ENCODE measurements around the gene APLF. TPM values are rescaled to one million over a fixed set of nuclear protein-coding genes. Genes with fewer than 3 reads are reported as not detected.
A peak's percentile ranks its signal among the peaks of the same experiment; 100 is the strongest.
"Not testable (repeated sequence)": the region's sequence is repeated elsewhere in the genome, so short reads cannot be mapped to it uniquely, and the experiment has no call there.

APLF gene
- total RNA-seq, 2 donors from 2014 or later: 1.3 to 3.4 TPM

DNA sequence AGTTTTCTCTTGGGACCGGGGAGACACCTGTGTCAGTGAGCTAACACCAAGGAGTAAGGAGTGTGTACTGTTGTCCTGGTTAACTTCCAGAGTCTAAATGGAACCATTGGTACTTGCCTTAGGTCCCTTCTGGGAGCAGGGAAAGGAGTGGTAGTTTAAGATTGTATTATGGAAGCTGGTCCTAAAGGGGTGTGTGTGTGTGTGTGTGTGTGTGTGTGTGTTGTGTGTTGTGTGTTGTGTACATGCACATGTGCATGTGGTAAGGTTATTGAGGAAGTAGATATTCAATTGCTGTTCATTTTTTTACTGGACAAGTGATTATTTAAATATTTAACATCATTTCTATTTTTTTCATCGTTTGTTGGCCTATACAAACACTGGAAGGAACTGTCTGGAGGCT is 1.4 kb downstream of the APLF start:
- DNase-seq: no peak
- intact Hi-C loops (cut with DNase I, micrococcal nuclease): loop anchor here in 1 of 2 donors (10.0 kb wide), 1 partner anchor 246 kb away; no protein-coding TSS in a partner anchor
- ATAC-seq: no peak

DNA sequence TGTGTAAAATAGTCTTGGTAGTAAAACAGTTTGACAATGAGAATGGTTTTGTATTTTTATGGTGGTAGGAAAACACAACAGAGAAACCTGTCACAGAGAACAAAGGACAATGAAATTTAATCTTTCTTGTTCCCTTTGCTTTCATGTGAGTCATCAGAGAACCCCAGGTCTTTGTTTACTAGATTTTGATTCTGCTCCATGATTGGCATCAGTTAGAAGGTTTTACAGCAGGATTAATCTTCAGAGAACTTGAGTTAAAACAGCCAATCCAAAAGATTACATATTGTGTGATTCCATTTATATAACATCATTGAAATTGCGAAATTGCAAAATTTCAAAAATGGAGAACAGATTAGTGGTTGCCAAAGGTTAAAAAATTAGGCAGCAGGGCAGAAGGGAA is 2.5 kb downstream of the APLF start:
- ATAC-seq (peak; percentile 6), DNase-seq (no peak)
- intact Hi-C loops (cut with DNase I, micrococcal nuclease): loop anchor here in 1 of 2 donors (10.0 kb wide), 1 partner anchor 245 kb away; no protein-coding TSS in a partner anchor

DNA sequence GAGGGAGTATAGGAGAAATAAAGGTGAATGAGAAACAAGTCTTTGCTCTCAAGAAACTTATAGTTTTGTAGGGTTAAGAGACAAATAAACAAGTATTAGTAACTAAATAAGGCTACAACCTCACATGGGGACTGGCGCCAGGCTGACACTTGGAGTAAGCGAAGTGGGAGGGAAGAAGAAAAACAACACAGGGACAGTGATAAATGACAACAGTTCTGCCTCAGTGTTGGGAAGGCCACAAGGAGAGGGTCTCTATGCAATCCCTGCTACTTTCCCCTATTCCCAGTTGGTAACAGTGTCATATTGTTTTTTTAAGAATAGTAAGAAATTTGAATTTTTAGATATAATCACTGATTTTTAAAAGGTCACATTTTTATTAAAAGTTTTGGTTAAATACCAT is 4.0 kb downstream of the APLF start:
- no peak for DNase-seq
- intact Hi-C loops (cut with DNase I, micrococcal nuclease): no loop called here
- ATAC-seq: no peak

DNA sequence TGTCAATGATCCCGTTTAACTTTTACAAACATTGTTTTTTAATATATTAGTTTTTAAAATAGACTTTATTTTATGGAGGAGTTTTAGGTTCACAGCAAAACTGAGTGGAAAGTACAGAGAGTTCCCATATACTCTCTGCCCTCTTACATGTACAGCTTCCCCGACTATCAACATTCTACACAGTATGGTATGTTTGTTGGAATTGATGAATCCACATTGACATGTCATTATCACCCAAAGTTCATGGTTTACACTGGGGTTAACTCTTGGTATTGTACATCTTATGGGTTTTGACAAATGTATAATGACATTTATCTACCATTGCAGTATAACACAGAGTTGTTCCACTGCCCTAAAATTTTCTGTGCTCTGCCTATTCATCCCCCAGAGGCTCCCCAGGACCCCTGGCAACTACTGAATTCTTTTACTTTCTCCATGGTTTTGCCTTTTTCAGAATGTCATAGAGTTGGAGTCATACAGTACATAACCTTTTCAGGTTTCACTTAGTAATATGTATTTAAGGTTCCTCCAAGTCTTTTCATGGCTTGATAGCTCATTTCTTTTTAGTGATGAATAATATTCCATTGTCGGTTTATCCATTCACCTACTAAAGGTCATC is 5.5 kb downstream of the APLF start:
- no peak for ATAC-seq
- DNase-seq: no peak
- intact Hi-C loops (cut with DNase I, micrococcal nuclease): no loop called here

DNA sequence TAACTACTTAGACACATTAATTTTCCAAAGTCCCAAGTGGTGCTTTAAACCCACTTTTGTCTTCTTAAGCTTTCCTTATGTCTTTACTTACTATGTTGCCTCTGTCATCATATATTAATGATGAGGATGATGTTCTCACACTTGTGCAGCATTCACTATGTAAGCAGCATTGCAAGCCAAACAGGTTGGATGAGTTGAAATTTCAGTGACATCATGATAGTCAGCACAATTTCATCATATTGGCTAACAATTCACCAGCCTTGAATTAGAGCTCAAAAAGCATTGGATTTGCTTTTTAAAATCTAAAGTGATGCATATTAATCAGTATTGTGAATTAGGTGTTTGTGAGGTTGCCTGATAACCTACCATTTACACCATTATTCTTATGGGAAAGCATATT is 7.7 kb downstream of the APLF start:
- DNase-seq: no peak

DNA sequence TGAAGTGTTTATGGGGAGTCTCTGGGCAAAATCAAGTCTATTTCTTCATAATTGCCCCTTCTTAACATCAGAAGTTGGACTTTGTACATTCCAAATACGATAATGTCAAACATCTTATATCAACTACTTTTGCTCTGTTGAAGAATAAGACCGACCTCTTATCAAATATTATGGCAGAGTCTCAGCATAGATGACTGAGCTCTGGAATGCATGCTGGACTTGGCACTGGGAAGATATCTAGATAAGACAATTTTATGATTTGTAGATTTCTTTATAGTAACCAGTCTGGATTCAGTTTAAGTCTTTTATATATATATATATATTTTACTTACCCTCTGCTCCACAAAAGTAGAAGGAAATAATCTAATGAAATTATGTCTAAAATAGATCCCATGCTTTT is 8.2 kb downstream of the APLF start:
- DNase-seq (no peak), ATAC-seq (peak; percentile 64)
- intact Hi-C loops (cut with DNase I, micrococcal nuclease): no loop called here

More for the DNA sequence above, 7.7 kb downstream of the APLF start:
- intact Hi-C loops (cut with DNase I, micrococcal nuclease): no loop called here
- peak; percentile 42 for ATAC-seq

DNA sequence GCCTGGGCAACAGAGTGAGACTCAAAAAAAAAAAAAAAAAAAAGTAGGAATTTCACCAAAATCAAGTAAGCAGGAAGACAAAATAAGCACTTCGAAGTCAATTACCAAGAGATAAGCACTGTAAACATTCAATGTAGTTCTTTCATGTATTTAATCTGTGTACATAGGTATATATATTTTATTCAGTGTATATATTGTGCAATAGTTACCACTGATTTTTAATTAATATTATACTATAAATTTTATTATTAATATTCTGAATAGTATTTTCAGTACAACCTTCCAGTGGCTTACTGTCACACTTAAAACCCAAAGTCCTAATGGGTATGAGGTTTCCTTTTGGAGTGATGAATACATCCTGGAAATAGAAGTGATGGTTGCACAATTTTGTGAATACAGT is 9.1 kb downstream of the APLF start:
- intact Hi-C loops (cut with DNase I, micrococcal nuclease): no loop called here
- no peak for ATAC-seq
- DNase-seq: no peak

DNA sequence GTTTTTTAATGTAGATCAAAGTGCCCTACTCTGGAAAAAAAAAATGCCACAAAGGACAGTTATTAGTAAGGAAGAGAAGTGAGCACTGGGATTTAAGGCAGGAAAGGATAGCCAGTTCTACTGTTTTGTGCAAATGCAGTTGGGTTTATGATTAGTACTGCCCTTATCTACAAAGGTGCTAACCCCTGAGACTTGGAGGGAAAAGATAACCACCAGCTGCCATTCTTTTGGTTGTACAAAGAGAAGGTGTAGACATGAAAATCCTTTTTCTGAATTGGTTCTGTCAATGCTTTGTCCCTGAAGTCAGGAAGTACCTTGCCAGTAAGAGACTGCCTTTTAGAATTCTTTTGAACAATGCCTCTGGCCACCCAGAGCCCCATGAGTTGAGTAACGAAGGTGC is 11.3 kb downstream of the APLF start:
- DNase-seq (no peak), ATAC-seq (no peak)
- intact Hi-C loops (cut with DNase I, micrococcal nuclease): no loop called here

DNA sequence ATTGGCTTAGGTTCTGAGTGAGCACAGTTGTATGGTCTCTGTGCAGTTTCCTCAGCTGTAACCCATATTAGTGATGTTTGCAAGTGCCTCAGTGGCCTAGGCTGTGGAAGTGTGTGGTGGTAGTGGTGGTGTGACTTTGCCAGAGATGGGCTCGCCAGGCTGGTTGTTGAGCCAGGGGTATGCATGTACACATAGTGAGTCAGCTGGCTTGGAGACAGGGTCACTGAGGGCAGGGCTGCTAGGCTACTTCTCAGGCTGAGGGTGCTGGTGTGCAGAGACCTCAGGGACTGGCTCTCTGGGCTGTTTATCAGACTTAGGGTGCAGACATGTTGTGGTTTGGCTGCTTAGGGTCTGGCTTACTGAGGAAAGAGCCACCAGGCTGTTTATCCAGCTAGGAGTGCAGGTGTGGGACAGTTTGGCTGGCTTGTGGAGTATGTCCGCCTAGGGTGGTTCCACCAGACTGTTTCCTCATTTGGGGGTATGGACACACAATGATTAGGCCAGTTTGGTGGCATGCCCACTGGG is 15.0 kb downstream of the APLF start:
- intact Hi-C loops (cut with DNase I, micrococcal nuclease): loop anchor here in 1 of 2 donors (10.0 kb wide), 1 partner anchor 442 kb away; no protein-coding TSS in a partner anchor

DNA sequence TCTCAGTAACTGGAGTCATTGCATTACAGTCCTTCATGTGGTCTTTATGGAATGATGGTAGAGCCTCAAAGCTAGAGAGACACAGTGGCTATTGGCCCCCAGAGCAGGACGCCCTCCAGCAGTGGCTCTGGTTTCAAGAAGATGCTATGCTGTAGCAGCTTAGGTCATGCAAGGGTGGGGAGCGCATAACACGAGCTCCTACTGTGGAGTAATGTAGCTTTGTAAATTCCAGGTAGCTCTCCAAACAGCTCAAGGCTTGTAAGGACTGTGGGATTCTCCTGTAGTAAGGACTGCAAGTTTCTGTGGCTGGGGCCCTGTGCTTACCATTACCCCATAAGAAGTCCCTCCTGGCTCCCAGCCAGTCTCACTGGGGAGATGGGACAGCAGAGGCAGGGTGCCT is 15.6 kb downstream of the APLF start:
- intact Hi-C loops (cut with DNase I, micrococcal nuclease): loop anchor here in 1 of 2 donors (10.0 kb wide), 1 partner anchor 442 kb away; no protein-coding TSS in a partner anchor
- DNase-seq: no peak
- ATAC-seq: no peak

More for the DNA sequence above, 15.0 kb downstream of the APLF start:
- no peak for ATAC-seq
- DNase-seq: no peak

DNA sequence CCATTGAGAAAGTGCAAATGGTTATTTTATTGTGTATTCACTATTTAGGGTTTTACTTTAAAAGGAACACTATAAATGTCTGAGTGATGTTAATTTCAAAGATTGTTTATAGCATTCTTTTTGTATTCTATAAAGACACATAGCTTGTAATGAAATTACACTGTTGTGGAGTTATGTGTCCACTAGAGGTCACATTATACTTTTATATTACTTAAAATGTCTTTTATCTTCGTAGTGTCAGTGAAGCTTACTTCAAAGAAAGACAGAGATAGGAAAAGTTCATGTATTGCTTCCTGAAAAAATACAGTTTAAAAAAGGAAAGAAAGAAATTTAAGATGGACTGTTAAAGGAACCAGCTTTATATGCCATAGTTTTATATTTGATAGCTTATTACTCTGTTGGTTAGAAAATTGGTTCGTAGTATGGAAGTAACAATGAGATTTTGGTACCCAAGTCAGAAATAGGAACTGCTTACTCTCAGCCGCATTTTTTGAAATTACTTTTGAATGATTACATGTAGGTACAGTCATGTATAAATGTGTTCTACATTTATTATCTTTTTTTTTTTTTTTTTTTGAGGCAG is 20.5 kb downstream of the APLF start:
- DNase-seq (no peak), ATAC-seq (peak; percentile 60)
- intact Hi-C loops (cut with DNase I, micrococcal nuclease): loop anchor here in 1 of 2 donors (10.0 kb wide), 1 partner anchor 437 kb away; no protein-coding TSS in a partner anchor

DNA sequence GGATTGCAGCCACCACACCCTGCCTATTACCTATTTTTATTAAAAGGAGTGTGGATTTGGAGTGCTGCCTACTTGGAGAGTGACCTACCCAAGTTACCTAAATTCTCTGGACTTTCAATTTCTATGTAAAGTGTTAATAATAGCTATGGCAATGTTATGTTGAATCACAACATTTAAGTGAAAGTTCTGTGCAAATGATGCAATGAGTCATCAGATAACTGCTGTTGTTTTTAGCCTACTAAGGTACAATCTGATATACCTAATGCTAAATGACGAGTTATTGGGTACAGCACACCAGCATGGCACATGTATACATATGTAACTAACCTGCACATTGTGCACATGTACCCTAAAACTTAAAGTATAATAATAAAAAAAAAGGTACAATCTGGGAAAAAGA is 21.2 kb downstream of the APLF start:
- intact Hi-C loops (cut with DNase I, micrococcal nuclease): loop anchor here in 1 of 2 donors (10.0 kb wide), 1 partner anchor 436 kb away; no protein-coding TSS in a partner anchor
- ATAC-seq, DNase-seq: not testable (repeated sequence)

DNA sequence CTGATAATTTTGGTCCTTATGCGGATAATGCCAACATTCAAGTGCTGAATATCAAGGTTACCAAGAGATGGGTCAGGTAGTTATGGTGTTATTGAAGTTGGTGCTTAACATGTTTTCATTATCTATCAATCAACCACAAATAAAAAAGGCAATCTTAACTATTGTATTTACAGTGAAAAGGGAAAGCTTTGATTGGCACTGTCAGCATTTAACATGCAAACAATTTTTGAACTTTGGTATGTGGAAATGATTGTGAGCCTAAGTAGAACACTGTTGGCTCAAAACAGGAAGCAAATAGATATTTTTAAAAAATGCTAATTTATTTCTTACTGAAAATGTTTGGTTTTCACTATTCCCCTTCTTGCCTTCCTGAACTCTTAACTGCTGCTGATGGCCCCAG is 21.9 kb downstream of the APLF start:
- DNase-seq (no peak), ATAC-seq (no peak)
- intact Hi-C loops (cut with DNase I, micrococcal nuclease): loop anchor here in 1 of 2 donors (10.0 kb wide), 1 partner anchor 436 kb away; no protein-coding TSS in a partner anchor

DNA sequence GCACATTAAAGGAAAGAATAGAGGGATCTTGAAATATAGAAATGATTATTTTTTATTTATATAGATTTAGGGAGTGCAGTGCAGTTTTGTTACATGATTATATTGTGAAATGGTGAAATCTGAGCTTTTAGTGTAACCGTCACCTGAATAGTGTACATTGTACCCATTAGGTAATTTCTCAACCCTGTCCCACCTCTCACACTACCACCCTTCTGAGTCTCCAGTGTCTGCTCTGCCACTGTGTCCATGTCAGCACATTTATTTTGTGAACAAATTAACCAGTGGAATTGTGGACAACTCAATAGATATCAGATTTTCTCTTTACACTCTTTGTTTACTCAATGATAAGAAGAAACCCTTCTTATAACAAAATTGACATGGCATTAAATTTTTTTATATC is 24.2 kb downstream of the APLF start:
- intact Hi-C loops (cut with DNase I, micrococcal nuclease): no loop called here
- ATAC-seq: no peak
- no peak for DNase-seq

DNA sequence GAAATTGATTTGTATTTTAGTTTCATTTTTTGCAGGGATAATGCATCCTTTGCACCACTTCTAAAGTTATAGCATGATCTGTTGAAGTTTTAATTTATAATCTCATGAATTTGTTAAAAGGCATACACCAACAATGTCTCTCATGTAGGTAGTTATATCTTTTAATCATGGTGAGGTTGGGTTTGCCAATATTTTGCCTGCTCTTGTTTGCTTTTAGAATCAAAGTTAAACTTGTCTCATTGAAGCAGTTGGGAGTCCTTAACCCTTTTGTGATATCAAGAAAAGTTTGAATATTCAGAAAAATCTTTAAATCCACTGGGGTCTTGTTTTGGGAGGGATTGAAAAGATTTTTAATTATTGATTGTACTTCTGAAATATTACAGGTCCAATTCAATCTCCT is 31.7 kb downstream of the APLF start:
- intact Hi-C loops (cut with DNase I, micrococcal nuclease): no loop called here
- DNase-seq (no peak), ATAC-seq (no peak)

DNA sequence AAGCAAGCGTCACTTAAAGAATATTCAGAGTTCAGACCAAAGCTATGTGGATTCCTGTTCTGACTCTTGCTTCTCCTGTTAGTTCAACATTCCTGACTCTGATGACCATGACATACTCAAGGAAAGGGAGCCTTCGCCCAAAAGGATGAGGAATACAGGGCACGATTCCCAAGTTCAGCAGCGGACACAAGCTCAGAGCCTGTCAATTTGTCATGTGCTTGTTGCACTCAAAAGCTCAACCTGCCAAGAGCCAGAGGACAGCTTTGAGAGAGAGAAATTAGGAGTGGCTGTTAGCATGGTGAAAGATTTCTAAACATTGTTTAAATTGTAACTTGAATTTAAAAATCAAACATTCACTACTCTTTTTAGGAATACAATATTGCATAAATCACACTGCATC is 33.3 kb downstream of the APLF start:
- DNase-seq (no peak), ATAC-seq (no peak)
- intact Hi-C loops (cut with DNase I, micrococcal nuclease): no loop called here

DNA sequence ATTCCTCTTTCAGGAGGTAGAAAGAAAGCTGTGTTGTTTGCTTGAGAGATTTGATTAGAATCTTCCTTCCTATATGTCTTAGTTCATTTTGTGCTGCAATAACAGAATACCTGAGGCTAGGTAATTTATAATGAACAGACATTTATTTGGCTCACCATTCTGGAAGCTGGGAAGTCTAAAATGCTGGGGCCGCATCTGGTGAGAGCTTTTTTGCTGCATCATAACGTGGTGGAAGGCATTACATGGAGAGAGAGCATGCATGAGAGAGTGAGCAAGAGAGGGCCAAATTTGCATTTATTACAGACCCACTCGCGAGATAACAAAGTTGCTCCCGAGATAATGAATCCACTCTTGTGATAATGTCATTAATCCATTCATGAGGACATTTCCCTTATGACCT is 34.4 kb downstream of the APLF start:
- ATAC-seq (no peak), DNase-seq (no peak)

DNA sequence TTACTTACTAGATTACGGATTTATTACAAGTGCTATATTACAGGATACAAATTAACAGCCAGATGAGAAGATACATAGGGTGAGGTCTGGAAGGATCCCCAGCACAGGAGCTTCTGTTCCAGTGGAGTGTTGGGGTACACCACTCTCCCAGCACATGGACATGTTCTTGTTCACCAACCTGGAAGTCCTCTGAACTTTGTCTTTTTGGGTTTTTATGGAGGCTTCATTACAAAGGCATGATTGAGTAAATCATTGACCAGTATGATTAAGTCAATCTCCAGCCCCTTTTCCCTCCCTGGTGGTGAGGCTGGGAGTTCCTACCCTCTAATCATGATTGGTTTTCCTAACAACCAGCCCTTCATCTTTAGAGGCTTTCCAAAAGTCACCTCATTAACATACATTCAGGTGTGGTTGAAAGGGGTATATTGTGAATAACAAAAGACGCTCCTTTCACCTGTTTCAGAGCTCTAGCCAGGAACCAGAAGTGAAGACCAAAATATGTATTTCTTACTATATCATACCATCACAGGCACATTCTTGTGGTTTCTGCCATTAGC is 38.3 kb downstream of the APLF start:
- intact Hi-C loops (cut with DNase I, micrococcal nuclease): no loop called here
- DNase-seq (no peak), ATAC-seq (peak; percentile 51)

More for the DNA sequence above, 34.4 kb downstream of the APLF start:
- intact Hi-C loops (cut with DNase I, micrococcal nuclease): no loop called here

DNA sequence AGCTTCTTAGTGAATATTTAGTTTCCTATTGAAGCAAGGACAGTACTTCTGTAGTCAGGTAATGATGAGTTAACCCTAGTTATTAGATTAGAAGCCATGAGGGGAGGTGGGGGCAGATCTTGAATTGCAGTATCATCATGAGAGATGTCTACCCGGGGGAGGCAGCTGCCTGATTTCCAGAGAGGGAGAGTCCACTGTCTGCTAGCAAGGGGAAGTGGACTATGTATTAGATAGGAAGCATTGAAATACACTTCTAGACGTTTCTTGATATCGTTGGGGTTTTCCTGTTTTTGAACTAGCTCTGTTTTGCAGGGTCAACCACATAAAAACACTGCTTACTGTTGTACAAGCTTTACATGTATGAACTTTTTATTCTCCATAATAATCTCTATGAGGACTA is 38.8 kb downstream of the APLF start:
- no peak for ATAC-seq
- intact Hi-C loops (cut with DNase I, micrococcal nuclease): no loop called here
- DNase-seq: no peak

DNA sequence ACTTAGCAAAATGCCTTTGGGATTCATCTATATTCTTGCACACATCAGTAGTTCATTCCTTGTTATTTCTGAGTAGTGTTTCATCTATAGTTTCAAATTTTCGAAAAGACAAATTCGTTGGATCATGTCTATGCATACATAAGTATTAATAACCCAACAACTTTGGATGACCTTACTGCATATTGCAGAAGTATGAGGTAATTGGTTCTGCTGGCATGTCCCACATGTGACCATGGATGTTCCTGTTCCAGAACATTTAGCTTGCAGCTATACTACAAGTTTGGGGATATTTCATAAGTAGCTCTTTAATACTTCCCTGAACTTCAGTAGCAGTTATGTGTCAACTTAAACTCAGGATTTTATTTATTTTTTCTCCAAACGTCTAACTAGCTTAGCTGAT is 44.9 kb downstream of the APLF start:
- ATAC-seq: no peak
- no peak for DNase-seq
- intact Hi-C loops (cut with DNase I, micrococcal nuclease): no loop called here
